Mucosa of gallbladder (tissue), 1 donor: ENCODE results near the gene MCUB. TPM values are rescaled to one million over a fixed set of nuclear protein-coding genes. Genes with fewer than 3 reads are reported as not detected.
"Not testable (repeated sequence)": the region's sequence is repeated elsewhere in the genome, so short reads cannot be mapped to it uniquely, and the experiment has no call there.

ENCODE experiments used
- DNase-seq: peaks from one replicate; pipeline ENCODE4 v3.0.0-alpha.2; 2020; ENCODE audit warnings: low spot score
- total RNA-seq: library from RNA; stranded (reverse); gene quantifications from one replicate; pipeline ENCODE4 v1.2.1, GENCODE V29; 2021
- donor health status: DM: no; HTN: no; CAD: no.

The MCUB gene
- total RNA-seq, 1 donor from 2014 or later: 11.0 TPM

DNA sequence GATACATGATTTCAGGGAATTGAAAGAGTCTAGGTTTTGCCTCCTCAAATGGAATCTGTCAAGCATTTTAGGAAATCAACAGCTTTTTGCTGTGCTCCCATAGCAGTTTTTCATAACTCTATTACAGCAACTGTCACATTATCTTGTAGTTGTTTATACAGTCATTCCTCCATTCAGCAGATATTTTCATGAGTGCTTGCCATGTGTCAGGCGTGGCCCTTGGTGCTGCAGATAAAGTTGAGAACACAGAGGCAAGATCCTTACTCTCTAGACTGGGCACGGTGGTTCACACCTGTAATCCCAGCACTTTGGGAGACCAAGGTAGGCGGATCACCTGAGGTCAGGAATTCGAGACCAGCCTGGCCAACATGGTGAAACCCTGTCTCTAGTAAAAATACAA lies 67.3 kb downstream of the MCUB start:
- DNase-seq: no peak

DNA sequence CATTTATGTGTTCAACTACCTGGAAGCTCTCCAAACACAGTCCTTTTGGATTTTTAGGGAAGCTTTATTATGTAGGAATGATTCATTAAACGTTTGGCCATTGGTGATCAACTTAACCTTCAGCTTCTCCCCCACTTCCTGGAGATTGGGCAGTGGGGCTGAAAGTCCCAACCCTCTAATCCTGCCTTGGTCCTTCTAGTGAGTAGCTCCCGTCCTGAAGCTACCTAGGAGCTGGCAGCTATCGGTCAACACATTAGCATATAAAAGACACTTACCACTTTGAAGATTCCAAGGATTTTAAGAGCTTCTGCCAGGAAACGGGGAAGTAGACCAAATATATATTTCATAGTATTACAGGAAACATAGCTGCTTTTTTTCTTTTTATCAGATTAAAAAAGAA lies 69.7 kb downstream of the MCUB start:
- DNase-seq: no peak

DNA sequence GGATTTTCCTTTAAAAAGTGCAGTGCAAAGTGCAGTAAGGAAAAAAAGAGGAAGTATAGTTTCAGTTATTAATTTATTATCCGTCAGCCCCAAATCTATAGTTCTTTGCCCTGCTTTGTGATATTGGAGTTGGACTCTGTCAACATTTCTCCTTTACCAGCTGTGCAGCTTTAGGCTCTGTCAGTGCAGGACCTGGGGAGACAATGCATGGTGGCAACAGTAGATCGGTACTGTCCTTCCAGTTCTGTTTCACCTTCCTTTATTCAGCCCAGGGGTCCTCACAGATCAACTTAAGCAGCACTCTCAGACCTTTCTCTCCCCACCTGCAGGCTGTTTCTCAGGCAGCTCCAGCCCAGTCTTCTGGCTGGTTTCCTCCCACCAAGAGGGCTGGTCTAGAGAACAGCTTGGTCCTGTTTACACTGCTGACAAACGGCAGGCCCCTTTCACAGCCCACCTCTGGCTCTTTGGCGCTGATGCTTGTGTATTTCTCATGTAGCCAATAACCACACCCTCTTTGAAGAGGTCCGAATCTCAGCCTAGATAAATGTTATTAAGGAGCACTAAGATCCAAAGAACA lies 71.6 kb downstream of the MCUB start:
- DNase-seq: peak; percentile 27

DNA sequence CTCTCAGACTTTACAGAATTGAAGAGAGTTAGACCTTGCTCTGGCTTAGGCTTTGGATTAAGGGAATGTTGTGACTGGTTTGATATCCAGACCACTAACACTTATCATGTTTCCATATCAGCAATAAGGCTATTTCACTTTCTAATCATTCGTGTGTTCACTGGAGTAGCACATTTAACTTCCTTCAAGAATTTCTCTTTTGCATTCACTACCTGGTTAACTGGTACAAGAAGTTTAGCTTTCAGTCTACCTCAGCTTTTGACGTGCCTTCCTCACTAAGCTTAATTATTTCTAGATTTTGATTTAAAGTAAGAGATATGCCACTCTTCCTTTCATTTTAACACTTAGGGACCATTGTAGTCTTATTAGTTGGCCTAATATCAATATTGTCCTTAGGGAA lies 80.6 kb downstream of the MCUB start:
- DNase-seq: no peak

DNA sequence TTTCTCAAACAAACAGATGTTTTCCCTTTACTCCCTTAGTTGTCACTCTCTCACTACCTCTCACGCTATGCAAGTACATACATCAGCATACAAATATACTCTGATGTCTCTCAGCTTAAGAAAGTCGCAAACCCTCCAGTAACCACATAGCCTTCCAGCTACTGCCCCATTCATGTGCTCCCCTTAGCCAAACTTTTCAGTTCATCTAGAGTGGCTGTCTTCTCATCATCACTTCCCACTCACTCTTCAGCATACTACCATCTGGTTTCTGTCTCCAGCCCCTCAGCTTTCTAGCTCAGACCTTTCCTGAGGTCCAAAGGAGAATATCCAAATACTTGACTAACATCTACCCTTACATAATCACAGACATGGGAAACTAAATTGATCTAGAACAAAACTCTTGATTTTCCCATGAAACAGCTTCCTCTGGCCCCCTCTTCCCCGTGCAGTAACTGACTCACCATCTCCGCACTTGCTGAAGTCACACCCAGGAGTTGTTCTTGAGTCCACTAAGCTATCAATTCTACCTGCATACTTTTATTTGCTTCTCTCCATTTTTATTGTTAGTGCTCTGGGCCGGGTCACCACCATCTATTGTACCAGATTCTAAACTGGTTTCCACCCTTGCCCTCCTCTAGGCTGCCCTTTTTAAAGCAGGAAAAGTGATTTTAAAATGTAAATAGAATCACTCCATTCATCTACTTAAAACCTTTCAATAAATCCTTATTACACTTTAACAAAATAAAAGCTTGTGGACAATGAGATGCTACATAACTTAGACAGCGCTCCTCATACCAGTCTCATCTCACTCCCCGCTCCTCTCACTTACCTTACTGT lies 86.0 kb downstream of the MCUB start:
- DNase-seq: no peak

DNA sequence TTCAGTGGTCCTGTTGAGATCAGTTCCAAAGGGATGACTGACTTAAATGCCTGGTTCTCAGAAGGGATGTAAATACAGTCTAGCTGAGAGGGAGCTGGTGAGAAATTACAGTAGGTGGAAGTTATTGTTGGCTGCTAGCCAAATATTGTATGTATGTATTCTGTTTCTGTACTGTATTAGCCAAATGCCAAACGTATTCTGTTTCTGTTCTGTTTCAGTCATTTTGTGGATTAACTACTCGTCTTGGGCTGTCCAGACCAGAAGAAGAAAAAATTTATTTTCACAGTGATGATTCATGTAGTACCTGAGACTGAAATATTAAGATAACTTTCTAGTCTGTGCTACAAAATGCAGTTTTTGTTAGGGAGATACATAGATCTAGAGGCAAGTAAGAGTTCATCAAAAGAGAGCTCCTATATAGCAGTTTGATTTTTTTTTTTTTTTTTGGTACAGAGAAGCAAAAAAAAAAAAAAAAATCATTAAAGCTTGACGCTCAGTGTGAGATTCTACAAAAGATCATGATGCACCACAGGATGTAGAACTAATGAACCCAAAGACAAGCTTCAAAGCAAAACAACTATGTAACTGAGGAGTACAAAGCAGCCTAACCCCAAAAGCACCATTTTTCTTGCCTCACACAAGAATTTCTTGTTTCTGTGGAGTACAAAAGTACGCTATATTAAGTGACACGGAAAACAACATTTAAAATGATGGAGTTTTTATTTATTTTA lies 88.4 kb downstream of the MCUB start:
- DNase-seq: no peak

DNA sequence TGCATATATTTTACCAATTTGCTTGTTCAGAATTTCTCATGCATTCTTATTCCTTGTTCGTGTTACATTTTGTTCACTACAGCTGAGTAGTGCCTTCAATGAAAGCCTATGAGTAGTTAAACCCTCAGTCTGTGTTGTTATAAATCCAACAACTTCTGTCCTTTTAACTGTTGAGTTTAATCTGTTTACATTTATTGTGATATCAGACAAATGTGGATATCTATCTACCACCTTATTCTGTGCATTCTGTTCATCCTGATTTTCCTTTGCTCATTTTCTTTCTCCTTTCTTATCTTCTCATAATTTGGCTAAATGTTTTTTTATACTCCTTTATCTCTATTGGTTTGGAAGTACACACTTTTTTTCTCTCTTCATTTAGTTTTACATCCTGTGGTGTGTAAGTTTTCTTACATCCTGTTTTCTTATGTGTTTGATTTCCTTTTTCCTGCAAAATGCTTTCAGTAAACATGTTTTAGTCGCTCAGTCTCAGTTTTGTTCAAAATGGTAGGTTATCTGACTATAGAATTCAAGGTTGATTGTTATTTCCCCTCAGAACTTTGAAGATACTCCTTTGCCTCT lies 89.0 kb downstream of the MCUB start:
- DNase-seq: no peak

DNA sequence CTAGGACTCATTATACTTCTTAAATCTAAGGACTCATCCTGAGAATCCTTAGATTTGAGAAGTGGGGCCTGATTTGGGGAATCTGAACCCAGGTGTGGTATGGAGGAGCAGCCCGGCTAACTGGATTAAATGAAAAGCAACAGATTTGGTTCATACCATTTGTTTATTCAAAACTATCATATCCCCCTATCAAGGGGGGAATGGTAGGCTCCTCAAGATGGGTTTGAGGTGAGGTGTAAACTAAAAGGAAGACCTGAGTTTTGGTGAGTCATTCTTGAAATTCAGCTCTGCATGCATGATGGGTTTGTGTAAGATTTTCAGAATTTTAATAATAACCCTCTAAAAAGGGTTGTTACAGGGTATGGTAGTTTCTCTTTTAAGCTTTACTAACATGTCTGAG lies 89.8 kb downstream of the MCUB start:
- no peak for DNase-seq

DNA sequence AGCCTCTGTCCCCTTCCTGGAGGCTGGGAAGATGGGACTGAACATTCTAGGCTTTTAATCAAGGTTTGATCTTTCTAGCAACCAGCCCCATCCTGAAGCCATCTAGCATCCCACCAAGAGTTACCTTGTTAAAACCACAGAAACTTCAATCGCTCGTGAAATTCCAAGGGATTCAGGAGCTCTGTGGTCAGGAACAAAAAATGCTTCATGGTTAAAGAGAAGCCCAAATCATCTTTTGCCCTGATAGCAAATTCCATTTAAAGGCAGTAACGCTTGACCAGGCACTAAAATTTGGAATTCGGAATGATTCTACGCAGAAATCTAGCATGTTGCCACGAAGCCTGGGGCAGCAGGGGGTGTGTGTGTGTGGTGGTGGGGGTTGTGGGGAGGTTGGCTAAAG lies 95.3 kb downstream of the MCUB start:
- DNase-seq: no peak

DNA sequence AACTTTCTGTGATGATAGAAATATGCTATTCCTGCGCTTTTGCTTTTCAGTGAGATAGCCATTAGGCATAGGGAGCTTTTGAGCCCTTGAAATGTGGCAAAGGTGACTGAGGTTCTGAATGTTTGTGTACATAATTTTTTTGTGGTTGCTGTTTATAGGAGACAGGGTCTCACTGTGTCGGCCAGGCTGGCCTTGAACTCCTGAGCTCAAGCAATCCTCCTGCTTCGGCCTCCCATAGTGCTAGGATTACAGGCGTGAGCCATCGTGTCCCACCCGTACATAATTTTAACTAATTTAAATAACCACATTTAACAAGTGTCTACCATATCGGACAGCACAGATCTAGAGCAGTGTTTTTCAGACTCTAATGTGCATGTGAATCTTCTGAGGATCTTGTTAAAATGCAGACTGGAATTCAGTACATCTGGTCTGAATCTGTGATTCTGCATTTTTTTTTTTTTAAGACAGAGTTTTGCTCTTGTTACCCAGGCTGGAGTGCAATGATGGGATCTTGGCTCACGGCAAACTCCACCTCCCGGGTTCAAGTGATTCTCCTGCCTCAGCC lies 97.9 kb downstream of the MCUB start:
- DNase-seq: no peak

DNA sequence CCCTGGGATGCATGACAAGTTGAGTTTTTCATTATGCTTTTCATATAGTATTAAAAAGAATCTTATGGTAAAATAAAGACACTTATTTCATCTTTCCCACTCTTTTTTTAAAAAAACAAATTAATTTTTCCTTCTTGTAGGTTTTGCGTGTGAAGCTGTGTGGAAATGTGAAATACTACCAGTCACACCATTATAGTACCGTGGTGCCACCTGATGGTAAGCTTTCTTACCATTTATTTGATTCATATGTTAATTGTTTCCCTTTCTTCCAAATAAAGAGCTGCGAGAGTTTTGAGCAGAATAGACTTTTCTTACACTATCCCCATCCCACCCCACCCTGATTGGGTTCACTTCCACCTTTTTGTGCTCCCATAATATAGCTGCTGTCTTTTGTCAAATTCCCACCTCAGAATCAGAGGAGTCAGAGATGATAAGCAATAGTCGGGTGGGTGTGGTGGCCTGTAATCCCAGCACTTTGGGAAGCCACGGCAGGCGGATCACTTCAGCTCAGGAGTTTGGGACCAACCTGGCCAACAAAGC lies 98.9 kb downstream of the MCUB start:
- DNase-seq: no peak

DNA sequence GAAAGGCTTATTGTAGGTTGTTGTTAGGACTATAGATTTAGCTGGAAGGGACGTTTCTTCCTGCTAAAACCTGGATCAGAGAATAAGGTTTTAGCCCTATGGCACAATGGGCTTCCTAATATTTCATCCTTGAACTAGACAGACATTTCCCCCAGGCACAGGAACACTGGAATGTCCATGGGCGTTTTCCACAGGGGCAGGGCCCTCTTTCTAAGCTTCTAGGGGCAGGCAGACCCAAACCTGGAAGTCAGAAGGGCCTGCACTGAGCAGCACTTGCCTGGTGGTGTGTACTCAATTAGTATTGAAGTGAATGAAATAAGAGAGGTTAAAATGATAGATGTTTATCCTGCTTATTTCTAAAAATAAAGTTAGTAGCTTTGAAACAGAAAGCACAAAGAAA lies 102.1 kb downstream of the MCUB start:
- DNase-seq: no peak

DNA sequence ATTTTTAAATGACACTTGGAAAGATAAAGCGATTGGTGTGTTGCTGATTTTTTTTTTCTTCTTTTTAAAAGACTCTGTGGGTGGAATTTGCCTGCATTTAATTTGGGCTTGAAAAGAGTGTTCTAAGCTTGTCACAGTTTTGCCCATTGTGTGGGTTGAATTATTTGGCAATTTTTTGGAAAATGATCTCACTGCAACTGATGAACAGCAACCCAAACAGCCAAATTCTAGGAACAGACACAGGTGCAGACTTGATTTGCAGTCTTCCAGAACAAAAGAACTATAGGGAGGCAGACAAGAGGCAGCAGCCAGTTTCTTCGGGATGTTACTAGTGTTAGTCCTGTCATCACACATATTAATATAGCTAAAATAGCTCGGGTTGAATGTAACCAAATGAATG lies 102.7 kb downstream of the MCUB start:
- no peak for DNase-seq

DNA sequence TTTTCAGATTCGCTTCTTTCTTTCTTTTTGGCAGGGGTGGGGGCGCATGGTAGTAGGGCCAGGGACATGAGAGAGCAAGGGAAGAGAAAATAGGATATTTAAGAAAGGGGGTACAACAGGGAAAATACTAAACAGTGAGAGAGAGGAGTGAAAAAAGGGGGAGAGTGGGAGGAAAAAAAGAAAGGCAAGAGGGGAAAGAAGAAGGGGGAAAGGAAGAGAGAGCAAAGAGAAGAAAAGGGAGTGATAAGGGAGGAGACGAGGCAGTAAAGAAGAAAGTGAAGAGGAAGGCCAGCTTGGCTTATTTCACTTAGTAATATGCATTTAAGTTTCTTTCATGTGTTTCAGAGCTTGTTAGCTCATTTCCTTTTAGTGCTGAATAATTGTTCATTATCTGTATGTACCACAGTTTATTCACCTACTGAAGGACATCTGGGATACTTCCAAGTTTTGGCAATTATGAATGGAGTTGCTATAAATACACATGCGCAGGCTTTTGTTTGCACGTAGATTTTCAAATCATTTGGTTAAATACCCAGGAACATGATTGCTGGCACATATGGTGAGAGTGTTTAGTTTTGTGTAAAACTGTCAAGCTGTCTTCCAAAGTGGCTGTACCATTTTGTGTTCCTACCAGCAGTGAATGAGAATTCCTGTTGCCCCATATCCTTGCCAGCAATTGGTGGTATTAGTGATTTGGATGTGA lies 105.9 kb downstream of the MCUB start:
- no peak for DNase-seq

DNA sequence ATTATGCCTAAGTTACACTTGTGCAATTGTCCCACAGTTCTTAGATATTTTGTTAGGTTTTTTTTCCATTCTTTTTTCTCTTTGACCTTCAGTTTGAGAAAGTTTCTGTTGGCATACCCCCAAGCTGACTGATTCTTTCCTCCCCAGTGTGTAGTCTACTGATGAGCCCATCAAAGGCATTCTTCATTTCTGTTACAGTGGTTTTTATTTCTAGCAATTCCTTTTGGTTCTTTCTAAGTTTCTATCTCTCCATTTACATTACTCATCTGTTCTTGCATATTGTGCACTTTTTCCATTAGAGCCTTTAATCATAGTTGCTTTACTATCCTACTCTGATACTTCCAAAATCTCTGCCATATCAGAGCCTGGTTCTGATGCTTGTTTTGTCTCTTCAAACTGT lies 111.3 kb downstream of the MCUB start:
- DNase-seq: no peak

DNA sequence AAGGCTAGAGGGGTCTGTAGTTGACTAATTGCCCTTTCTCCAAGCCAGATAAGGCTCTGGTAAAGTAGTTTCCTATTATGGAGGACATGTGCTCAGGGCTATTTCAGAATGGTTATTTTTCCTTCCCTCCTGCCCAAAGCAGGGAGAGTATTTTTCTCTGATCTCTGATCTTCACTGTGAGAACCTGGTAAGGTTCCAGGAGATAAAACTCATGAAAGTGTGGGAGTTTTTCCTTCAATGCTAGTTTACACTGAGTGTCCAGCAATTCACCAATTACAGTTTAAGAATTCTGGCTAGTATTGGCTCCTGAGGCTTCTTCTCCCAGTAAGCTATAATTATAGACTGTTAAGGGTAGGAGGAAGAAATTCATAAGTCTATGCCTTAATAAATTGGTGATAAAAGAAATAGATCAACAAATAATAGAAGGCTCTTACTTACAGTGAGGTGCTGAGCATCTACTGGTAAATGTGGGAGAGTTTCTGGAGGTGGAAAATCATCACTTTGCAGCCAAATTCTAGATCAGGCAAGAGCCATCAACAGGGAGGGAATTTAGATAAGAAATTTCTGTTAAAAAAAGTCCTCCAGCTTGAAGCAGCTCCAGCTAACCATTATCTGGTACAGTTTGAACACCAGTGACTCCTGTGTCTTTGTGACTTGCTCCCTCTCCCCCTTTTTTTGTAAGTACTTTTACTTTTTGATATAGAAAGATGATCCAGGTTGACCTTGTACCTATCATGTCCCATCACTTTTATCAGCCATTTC lies 112.3 kb downstream of the MCUB start:
- no peak for DNase-seq

DNA sequence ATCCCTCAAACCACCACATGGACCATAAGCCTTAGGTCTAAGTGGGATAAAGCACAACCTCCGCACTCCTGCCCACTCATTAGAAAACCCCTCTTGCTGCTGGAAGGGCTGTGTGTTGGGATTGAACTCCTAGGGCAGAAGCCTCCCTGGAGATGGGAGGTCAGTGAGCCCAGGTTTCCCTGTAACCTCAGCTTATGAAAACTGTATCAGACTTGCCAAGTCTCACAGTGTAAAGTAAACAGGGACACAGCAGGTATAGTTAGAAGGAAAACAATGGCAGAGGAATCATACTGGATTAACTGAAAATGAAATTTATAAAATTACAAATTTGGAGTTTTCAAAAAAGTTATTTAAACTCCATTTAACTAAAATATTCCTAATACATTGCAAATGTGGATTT lies 113.3 kb downstream of the MCUB start:
- DNase-seq: no peak

DNA sequence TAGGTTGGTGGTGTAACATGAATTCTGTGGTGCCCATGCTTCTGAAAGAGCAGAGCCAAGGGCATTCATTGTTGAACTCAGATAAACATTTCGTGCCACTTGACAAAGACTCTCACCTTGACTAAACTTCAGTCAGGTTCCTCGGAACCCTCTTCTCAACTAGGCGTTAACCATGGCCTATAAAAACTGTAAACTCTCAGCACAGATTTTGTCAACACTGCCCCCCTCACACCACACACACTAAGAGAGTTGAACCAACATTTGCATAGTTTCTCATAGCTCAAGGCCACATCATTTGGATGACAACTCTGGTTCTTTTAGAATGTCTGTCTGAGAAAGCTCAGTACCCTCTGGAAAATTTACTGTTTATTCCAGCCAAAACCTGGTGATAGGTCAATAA lies 115.1 kb downstream of the MCUB start:
- no peak for DNase-seq

DNA sequence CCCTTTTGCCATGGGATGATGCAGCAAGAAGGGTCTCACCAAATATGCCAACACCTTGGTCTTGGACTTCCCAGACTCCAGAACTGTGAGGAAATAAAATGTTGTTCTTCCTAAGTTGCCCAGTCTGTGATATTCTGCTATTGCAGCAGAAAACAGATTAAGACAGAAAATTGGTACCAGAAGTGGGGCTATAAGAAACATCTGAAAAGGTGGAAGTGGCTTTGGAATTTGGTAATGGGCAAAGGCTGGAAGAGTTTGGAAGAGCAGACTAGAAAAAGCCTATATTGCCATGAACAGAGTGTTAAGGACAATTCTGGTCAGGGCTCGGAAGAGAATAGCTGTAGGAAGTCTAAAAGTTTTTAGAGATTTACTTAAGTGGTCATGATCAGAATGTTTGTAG lies 115.8 kb downstream of the MCUB start:
- no peak for DNase-seq

DNA sequence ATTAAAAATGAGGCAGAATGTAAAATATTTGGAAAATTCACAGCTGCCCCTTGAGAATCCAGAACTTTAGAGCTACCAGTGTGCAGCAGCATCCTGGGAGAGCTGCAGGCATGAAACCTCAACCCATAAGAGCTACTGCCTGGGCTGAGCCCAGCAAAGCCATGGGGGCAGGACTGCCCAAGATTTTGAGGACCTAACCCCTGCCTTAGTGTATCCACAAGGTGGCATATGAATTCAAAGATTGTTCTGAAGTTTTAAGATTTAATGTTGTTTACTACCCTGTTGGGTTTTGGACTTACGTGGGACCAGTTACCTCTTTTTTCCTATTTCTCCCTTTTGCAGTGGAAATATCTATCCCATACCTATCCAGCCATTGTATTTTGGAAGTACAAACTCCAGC lies 116.8 kb downstream of the MCUB start:
- DNase-seq: no peak

DNA sequence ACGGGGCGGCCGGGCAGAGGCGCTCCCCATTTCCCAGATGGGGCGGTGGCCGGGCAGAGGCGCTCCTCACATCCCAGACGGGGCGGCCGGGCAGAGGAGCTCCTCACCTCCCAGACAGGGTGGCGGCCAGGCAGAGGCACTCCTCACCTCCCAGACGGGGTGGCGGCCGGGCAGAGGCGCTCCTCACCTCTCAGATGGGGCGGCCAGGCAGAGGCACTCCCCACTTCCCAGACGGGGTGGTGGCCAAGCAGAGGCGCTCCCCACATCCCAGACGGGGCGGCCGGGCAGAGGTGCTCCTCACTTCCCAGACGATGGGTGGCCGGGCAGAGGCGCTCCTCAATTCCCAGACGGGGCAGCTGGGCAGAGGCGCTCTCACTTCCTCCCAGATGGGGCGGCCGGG lies 118.4 kb downstream of the MCUB start:
- DNase-seq: not testable (repeated sequence)
